GM20431 (cell line): ENCODE results near the gene PVR.
"Not testable (repeated sequence)": the region's sequence is repeated elsewhere in the genome, so short reads cannot be mapped to it uniquely, and the experiment has no call there.

ENCODE experiments used
- in situ Hi-C: fragments of 300-500 bp; cut with MseI, MboI; formaldehyde crosslinking; loops from one replicate; pipeline ENCODE4 v1.15.0; 2020; ENCODE audit warnings: low sequenced_read_pairs; ENCODE audit not compliant: unreplicated experiment

The PVR gene, protein sequence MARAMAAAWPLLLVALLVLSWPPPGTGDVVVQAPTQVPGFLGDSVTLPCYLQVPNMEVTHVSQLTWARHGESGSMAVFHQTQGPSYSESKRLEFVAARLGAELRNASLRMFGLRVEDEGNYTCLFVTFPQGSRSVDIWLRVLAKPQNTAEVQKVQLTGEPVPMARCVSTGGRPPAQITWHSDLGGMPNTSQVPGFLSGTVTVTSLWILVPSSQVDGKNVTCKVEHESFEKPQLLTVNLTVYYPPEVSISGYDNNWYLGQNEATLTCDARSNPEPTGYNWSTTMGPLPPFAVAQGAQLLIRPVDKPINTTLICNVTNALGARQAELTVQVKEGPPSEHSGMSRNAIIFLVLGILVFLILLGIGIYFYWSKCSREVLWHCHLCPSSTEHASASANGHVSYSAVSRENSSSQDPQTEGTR

DNA sequence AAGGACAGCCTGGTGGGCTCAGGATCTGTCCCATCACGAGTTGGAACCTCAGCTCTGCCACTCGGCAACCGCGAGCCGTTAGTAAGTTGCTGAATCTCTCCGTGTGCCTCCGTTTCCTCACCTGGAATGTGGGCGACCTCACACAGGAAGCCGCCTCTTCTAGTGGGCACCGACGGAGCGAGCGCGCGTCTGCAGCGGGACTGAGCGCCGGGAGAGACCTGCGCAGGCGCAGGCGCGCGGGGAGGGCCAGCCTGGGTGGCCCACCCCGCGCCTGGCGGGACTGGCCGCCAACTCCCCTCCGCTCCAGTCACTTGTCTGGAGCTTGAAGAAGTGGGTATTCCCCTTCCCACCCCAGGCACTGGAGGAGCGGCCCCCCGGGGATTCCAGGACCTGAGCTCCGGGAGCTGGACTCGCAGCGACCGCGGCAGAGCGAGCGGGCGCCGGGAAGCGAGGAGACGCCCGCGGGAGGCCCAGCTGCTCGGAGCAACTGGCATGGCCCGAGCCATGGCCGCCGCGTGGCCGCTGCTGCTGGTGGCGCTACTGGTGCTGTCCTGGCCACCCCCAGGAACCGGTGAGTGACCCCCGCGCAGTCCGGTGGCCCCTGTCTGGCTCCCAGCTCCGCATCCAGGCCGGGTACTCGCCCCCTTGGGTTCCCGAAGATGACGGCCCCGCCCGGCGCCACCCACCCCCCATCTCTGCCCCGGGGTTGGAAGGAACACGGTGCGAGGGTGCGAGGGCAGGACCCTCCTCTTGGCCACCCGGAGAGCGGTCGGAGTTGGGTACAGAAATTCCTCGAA is at the start of gene PVR:
TSS of gene PVR (plus strand) at position 306 of the 797 bp plus-strand sequence. CDS start at position 493, 187 bp downstream.
- in situ Hi-C loops: no loop called here

GRCh38 chr19:44596428-44597130 is 47.1 kb upstream of the PVR start:
- in situ Hi-C loops: no loop called here

GRCh38 chr19:44597131-44597491 is 46.6 kb upstream of the PVR start:
- in situ Hi-C loops: no loop called here

DNA sequence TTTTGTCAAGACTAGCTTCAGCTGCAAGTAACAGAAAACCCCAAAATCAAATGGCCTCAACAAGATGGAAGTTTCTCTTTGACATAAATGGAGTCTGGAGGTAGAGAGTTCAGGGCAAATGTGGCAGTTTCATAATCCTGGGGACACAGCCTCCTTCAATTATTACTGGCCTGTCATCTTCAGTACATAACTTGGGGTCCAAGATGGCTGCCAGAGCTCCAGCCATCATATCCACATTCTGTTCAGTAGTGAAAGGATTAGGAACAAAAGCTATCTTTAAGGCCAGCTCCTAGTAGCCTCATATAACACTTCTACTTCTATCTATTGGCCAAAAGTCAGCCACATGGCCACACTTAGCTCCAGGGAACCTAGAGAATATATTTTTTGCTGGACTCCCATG is 45.4 kb upstream of the PVR start:
- in situ Hi-C loops: no loop called here

- in situ Hi-C loops: no loop called here
These were observed 44.8 kb upstream of the PVR start for GRCh38 chr19:44598880-44599279.

GRCh38 chr19:44600466-44600865 is 43.2 kb upstream of the PVR start:
- in situ Hi-C loops: no loop called here

- in situ Hi-C loops: no loop called here
These were observed 41.6 kb upstream of the PVR start for GRCh38 chr19:44602081-44602480.

DNA sequence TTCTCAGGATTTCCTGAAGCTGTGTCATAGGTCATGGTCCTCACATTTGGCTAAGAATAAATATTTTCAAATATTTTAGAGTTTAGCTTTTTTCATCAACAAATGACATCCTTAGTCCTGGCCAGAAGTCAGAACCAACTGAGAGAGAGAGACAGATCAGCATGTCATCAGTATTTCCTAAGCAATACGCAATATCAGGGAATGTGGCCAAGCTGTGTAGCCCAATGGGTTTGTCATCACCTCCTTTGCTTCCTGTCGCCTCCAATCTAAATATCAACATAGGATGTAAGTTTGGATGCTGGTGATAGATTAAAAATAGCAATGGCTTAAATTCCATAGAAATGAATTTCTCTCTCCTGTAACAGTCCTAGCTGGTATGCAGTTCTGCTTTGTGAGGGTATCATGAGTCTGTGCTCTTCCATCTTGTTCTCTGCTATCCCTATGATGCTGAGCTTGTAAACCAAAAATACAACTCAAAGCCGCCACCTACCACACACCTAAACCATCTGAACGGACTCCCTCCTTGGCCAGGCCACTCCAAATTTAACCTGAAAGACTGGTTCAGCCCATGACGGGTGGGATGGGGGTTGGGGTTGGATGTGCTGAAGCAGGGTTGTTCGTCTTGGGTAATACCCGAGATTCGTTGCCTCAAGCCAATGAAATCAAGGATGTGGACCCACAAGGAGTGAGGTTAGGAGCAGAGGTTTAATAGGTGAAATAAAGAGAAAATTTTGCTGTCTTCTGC is 40.3 kb upstream of the PVR start:
- in situ Hi-C loops: no loop called here

DNA sequence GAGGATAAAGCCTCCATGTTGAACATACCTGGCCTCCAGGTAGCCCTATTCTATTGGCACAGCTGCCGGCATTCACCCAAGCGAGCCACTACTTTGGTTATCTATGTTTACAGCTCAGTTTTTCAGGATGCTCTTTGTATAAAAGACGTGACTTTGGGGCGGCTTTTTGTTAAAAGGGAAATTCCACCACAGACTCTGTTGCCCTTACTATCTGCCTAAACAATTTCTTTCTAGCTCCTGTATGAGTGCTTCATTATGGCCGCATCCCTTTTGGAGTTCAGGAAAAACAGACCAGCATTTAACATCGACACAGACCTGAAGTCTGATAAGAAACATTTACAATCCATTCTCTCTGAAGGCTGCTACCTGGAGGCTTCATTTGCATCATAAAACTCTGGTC is 39.5 kb upstream of the PVR start:
- in situ Hi-C loops: no loop called here

- in situ Hi-C loops: no loop called here
These were observed 38.2 kb upstream of the PVR start for GRCh38 chr19:44605547-44605946.

GRCh38 chr19:44607049-44607448 is 36.7 kb upstream of the PVR start:
- in situ Hi-C loops: no loop called here

DNA sequence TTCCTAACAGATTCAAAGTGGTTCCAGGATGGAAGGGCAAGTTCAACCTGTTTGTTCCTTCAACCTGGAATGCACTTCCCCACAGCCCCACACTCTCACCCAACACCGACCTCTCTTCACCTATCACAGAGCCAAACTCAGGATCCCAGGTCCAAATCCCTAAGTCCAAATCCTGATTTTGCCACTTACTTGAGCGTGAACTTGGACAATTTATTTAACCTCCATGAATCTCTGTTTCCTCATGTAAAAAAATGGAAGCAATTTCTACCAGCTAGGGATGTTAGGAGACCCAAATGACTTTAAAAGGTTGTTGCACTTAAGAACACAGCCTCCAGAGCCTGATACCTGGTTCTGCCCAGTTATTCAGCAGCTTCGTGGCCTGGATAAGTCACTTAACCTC is 35.8 kb upstream of the PVR start:
- in situ Hi-C loops: no loop called here

DNA sequence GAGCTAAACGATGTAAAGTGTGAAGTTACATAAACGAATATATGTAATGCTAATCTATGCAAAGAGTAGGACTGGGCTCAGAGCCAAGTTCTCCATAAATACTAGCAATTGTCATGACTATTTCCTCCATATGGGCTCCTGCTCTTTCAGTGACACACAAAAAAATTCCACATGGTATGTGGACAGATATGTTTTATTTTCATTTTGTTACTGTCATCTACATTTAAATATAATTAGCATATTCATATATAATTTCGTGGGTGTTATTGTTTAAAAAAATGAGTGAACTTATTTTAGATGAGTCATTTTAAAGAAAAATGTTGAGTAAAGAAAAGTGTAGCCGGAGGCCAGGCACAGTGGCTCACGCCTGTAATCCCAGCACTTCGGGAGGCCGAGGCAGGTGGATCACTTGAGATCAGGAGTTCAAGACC is 35.3 kb upstream of the PVR start:
- in situ Hi-C loops: no loop called here

DNA sequence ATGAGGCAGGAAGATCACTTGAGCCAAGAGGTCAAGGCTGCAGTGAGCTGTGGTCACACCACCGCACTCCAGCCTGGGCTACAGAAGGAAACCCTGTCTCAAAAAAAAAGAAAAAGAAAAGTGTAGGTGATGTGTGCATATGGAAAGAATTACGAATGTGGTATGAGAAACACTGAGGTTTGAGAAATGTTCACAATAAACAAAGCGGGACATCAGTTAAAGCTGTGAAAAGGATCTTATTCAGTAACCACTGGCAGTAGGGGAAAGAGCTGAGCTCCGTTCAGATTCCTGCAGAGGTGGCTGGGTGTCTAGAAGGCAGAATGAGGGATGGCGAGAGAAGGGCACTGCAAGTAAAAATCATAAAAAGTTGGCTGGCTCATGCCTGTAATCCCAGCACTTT is 34.5 kb upstream of the PVR start:
- in situ Hi-C loops: no loop called here

DNA sequence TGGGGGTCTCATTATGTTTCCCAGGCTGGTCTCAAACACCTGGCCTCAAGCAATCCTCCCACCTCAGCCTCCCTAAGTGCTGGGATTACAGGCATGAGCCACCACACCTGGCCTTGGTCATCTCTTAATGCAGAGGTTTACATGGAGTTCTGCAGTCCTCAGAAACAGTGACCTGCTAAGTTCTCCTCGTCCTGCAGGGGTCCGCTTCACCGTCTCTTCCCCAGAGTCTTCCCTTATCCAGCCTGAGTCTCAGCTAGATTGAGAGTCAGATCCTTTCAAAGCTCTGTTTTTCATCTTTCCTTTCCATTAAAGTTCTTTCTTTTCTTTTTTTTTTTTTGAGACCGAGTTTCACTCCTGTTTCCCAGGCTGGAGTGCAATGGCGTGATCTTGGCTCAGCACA is 33.2 kb upstream of the PVR start:
- in situ Hi-C loops: not testable (repeated sequence)

GRCh38 chr19:44611812-44612295 is 31.9 kb upstream of the PVR start:
- in situ Hi-C loops: no loop called here

DNA sequence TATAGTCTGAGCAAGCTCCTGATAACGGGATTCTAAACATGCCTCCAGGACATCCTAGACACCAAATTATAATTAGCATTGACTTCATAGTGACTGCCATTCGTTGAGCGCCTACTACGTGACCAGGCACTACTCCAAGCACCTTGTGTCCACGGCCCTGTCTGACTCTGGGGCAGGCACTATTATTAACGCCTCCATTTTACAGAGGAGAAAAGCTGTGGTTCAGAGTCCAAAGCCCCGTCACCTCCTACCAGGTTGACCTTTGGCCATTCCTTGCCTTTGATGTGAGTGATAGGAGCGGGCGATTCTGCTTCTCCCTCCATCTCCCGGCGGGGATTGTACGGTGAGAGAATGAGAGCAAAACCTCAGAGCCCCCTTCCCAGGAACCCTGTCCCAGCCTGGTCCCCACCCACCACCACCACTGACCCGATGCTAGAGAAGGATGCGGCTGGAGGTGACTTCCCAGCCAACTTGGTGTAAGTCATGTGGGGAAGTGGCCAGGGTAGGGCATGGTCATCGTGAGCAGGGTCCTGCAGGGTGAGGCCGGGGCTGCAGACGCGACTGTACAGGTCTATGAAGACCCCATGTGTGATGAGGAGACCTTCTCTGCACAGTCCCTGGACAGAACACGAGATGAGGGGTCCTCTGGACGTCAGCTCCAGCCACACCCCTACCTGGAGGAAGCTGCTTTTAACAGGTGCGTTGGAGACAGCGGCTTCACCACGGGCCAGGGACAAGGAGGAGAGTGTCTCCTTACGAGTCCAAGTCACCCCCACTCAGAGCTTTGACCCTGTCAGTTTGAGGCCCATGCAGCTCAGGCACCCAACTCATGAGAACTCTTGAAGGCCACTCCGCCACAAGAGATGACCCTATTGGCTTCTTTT is 30.2 kb upstream of the PVR start, which contains the start of gene IGSF23:
TSS of gene IGSF23 (plus strand) at position 269 of the 884 bp plus-strand sequence. CDS start at position 352, 83 bp downstream.
- in situ Hi-C loops: no loop called here

GRCh38 chr19:44614313-44614712 is 29.4 kb upstream of the PVR start:
- in situ Hi-C loops: no loop called here

GRCh38 chr19:44615863-44616247 is 27.9 kb upstream of the PVR start:
- in situ Hi-C loops: no loop called here
